Transverse colon (tissue), 4 donors: ENCODE data around the gene GNAQ. TPM values are rescaled to one million over a fixed set of nuclear protein-coding genes. Genes with fewer than 3 reads are reported as not detected.

ENCODE experiments used
- DNase-seq: peaks from one replicate; pipeline ENCODE4 v3.0.0-alpha.2; 2019
- H3K27ac ChIP-seq, 4 donors: fragments of 200-600 bp; sonication (generic); 2 replicates each; pipeline ENCODE4 v1.5.1; 2016 to 2018; ENCODE audit warnings: inconsistent platforms in 4 of 4
- H3K27me3 ChIP-seq: fragments of 200-600 bp; sonication (generic); 2 replicates; pipeline ENCODE4 v1.5.1; 2017; ENCODE audit warnings: inconsistent platforms
- H3K36me3 ChIP-seq, 4 donors: fragments of 200-600 bp; sonication (generic); 2 replicates each; pipeline ENCODE4 v1.5.1; 2017 to 2019; ENCODE audit warnings: inconsistent platforms in 4 of 4
- H3K4me1 ChIP-seq, 4 donors: fragments of 200-600 bp; sonication (generic); 2 replicates each; pipeline ENCODE4 v1.5.1; 2017 to 2020; ENCODE audit warnings: inconsistent platforms in 4 of 4
- H3K4me3 ChIP-seq, 4 donors: fragments of 200-600 bp; sonication (generic); 1 replicate in 1 of 4; 2 replicates in 3 of 4; pipeline versions ENCODE4 v1.5.1 to v1.6.1; 2017 to 2019; ENCODE audit warnings: inconsistent platforms in 4 of 4
- H3K9me3 ChIP-seq, 2 donors: fragments of 200-600 bp; sonication (generic); 2 replicates each; pipeline ENCODE4 v1.5.1; 2017 to 2019; ENCODE audit warnings: inconsistent platforms in 2 of 2
- CTCF ChIP-seq, 5 experiments: fragments of 200-600 bp in 3 of 5; fragments of 450-650 bp in 2 of 5; sonication (generic) in 3 of 5; IDR thresholded peaks; 1 replicate in 2 of 5; 2 replicates in 3 of 5; pipeline ENCODE4 v1.5.1; 2016 to 2017; ENCODE audit warnings: antibody characterized with exemption in 5 of 5, inconsistent platforms in 3 of 5, mild to moderate bottlenecking in 2 of 5, moderate library complexity in 1 of 5
- EP300 ChIP-seq: sonication (generic); formaldehyde crosslinking; IDR thresholded peaks from one replicate; pipeline ENCODE4 v1.6.1; 2017; ENCODE audit warnings: antibody characterized with exemption, low read depth
- POLR2A ChIP-seq: fragments of 450-650 bp; IDR thresholded peaks from one replicate; pipeline ENCODE4 v1.6.1; 2016; ENCODE audit warnings: antibody characterized with exemption, mild to moderate bottlenecking, moderate library complexity
- POLR2AphosphoS5 ChIP-seq, 3 donors: sonication (generic); formaldehyde crosslinking; IDR thresholded peaks; one replicate each; pipeline ENCODE4 v1.6.1; 2016; ENCODE audit warnings: antibody characterized with exemption in 3 of 3
- WGBS, 2 donors: methylation state at CpG; one replicate each; pipeline ENCODE4 v1.1.5; 2018; ENCODE audit warnings: low coverage in 1 of 2; 5-methylcytosine and 5-hydroxymethylcytosine counted together
- in situ Hi-C, 4 donors: fragments of 200-750 bp; cut with MboI; loops; one replicate each; pipeline versions ENCODE4 v1.15.0 to v1.15.1; 2017; ENCODE audit warnings: low sequenced_read_pairs in 3 of 4, low pct_ligation_motif_present in 1 of 4, low pct_unique_long_range_greater_than_20kb in 1 of 4
- intact Hi-C: fragments of 100-400 bp; cut with DNase I; formaldehyde crosslinking; loops from one replicate; pipeline ENCODE4 v1.15.1; 2023; ENCODE audit warnings: low total_unique reads
- total RNA-seq, 4 donors: library from RNA; depleted of rRNA; stranded (reverse); fragments of >200 nt; gene quantifications; one replicate each; pipeline ENCODE4 v1.1.0, GENCODE V29; 2016

The GNAQ gene
- total RNA-seq, 4 donors from 2014 or later, result 36.3 to 54.9 (median 47.1) TPM

GRCh38 chr9:77802515-77803293 lies 228.9 kb downstream of the GNAQ start:
- in situ Hi-C loops, result no loop called here
- Histone ChIP-seq H3K27me3 (no peaks in the 10 kb centered on the region), H3K9me3 (no peaks in the 10 kb centered on the region), H3K4me3 (no peak overlapping the region), H3K36me3 (no peaks in the 10 kb centered on the region), H3K4me1 (peaks cover 11 to 41% (median 24%) of the 10 kb centered on the region in 4 donors), H3K27ac (no peak overlapping the region)
- WGBS, 2 donors, result 76 to 81% methylated on average over 4 to 7 of the region's 7 CpGs
- intact Hi-C loops, result no loop called here
- no peak for DNase-seq
- TF ChIP-seq EP300, result no peak
- no peak for TF ChIP-seq CTCF (IDR thresholded peaks at IDR 0.05)
- TF ChIP-seq POLR2A, result no peak
- no peak for TF ChIP-seq POLR2AphosphoS5 (IDR thresholded peaks at IDR 0.05)

DNA sequence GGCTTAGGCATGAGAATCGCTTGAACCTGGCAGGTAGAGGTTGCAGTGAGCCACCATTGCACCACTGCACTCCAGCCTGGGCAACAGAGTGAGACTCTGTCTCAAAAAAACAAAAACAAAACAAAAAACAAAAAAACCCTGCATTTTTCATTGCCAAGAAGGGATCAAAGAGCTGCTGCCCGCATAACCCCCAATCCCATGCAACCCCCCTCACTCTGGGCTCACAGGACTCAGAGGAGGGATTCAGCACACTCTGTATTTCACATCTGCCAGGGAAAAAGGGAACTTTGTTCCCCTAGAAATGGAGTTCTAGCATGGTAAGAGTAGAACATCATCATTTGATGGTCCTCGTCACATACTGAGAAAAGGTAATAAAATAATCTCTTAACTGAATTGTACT lies 229.5 kb downstream of the GNAQ start:
- in situ Hi-C loops, result no loop called here
- Histone ChIP-seq H3K27me3 (no peaks in the 10 kb centered on the region), H3K27ac (no peak overlapping the region), H3K36me3 (no peaks in the 10 kb centered on the region), H3K9me3 (no peaks in the 10 kb centered on the region), H3K4me1 (peaks cover 8 to 35% (median 18%) of the 10 kb centered on the region in 4 donors), H3K4me3 (no peak overlapping the region)
- WGBS, 2 donors, result 93 to 95% methylated on average over 2 to 3 of the region's 3 CpGs
- intact Hi-C loops, result no loop called here
- TF ChIP-seq EP300 (no peak), CTCF (IDR thresholded peaks at IDR 0.05) (no peak), POLR2AphosphoS5 (IDR thresholded peaks at IDR 0.05) (no peak)
- no peak for DNase-seq

- no peak for TF ChIP-seq EP300
- TF ChIP-seq POLR2AphosphoS5 (IDR thresholded peaks at IDR 0.05), result no peak
- TF ChIP-seq POLR2A, result no peak
- no peak for TF ChIP-seq CTCF (IDR thresholded peaks at IDR 0.05)
- Histone ChIP-seq H3K27ac (no peak overlapping the region), H3K36me3 (no peaks in the 10 kb centered on the region), H3K4me1 (peaks cover 4 to 28% (median 17%) of the 10 kb centered on the region in 4 donors), H3K4me3 (no peak overlapping the region), H3K9me3 (no peaks in the 10 kb centered on the region), H3K27me3 (no peaks in the 10 kb centered on the region)
- in situ Hi-C loops, result no loop called here
- WGBS, 2 donors, result 86 to 100% methylated on average over 3 of the region's 3 CpGs
- no peak for DNase-seq
- intact Hi-C loops, result no loop called here
These were observed 230.6 kb downstream of the GNAQ start for GRCh38 chr9:77800924-77801551.

GRCh38 chr9:77798140-77798539 lies 233.5 kb downstream of the GNAQ start:
- no peaks in the 10 kb centered on the region for H3K36me3 ChIP-seq
- H3K27me3 ChIP-seq, result no peaks in the 10 kb centered on the region
- H3K4me1 ChIP-seq, result peaks cover 4 to 23% (median 11%) of the 10 kb centered on the region in 4 donors
- 76 to 87% methylated on average over 1 of the region's 1 CpG for WGBS, 2 donors
- no peak overlapping the region for H3K4me3 ChIP-seq
- no peak overlapping the region for H3K27ac ChIP-seq
- intact Hi-C loops (no loop called here), in situ Hi-C loops (no loop called here)
- no peak for DNase-seq
- TF ChIP-seq POLR2AphosphoS5 (IDR thresholded peaks at IDR 0.05), result no peak
- no peaks in the 10 kb centered on the region for H3K9me3 ChIP-seq
